GM23248 (cell line): ENCODE measurements around the gene PEMT. TPM values are rescaled to one million over a fixed set of nuclear protein-coding genes. Genes with fewer than 3 reads are reported as not detected.

Source experiments
- DNase-seq: peaks from one replicate; pipeline ENCODE4 v3.0.0-alpha.2; 2015
- H2AFZ ChIP-seq: fragments of 200-600 bp; sonication (generic); 2 replicates; pipeline ENCODE4 v1.6.1; 2016; ENCODE audit warnings: antibody characterized with exemption
- H3F3A ChIP-seq: fragments of 200-600 bp; sonication (generic); 2 replicates; pipeline ENCODE4 v1.6.1; 2016; ENCODE audit warnings: mild to moderate bottlenecking, antibody characterized with exemption, mixed run types; ENCODE audit not compliant: insufficient read depth
- H3K27ac ChIP-seq: fragments of 200-600 bp; sonication (generic); 2 replicates; pipeline ENCODE4 v1.5.1; 2016; ENCODE audit warnings: mild to moderate bottlenecking
- H3K27me3 ChIP-seq: fragments of 200-600 bp; sonication (generic); replicated peaks from 2 replicates; pipeline ENCODE4 v1.6.1; 2016; ENCODE audit warnings: mild to moderate bottlenecking; ENCODE audit not compliant: insufficient read depth
- H3K36me3 ChIP-seq: fragments of 200-600 bp; sonication (generic); 2 replicates; pipeline ENCODE4 v1.6.1; 2016; ENCODE audit warnings: low read depth, mild to moderate bottlenecking
- H3K4me1 ChIP-seq: fragments of 200-600 bp; sonication (generic); 2 replicates; pipeline ENCODE4 v1.6.1; 2016; ENCODE audit warnings: mild to moderate bottlenecking; ENCODE audit not compliant: insufficient read depth
- H3K4me2 ChIP-seq: fragments of 200-600 bp; sonication (generic); one replicate; pipeline ENCODE4 v1.6.1; 2016; ENCODE audit warnings: mild to moderate bottlenecking; ENCODE audit not compliant: unreplicated experiment
- H3K4me3 ChIP-seq: fragments of 200-600 bp; sonication (generic); 2 replicates; pipeline ENCODE4 v1.5.1; 2016; ENCODE audit warnings: mild to moderate bottlenecking
- H3K79me2 ChIP-seq: fragments of 200-600 bp; sonication (generic); 2 replicates; pipeline ENCODE4 v1.6.1; 2016; ENCODE audit warnings: mild to moderate bottlenecking; ENCODE audit not compliant: insufficient read depth
- H3K9ac ChIP-seq: fragments of 200-600 bp; sonication (generic); 2 replicates; pipeline ENCODE4 v1.6.1; 2016; ENCODE audit warnings: mild to moderate bottlenecking
- H3K9me2 ChIP-seq: fragments of 200-600 bp; sonication (generic); 2 replicates; pipeline ENCODE4 v1.6.1; 2016; ENCODE audit warnings: mixed run types, mild to moderate bottlenecking, moderate library complexity; ENCODE audit not compliant: insufficient read depth
- H3K9me3 ChIP-seq: fragments of 200-600 bp; sonication (generic); one replicate; pipeline ENCODE4 v1.6.1; 2017; ENCODE audit warnings: low read depth
- H4K20me1 ChIP-seq: fragments of 200-600 bp; sonication (generic); 2 replicates; pipeline ENCODE4 v1.6.0; 2016; ENCODE audit not compliant: insufficient read depth
- EZH2 ChIP-seq: fragments of 200-600 bp; sonication (generic); IDR thresholded peaks from 2 replicates; pipeline ENCODE4 v1.6.1; 2018; ENCODE audit warnings: antibody characterized with exemption, mild to moderate bottlenecking; ENCODE audit not compliant: insufficient read depth, poor library complexity, severe bottlenecking
- EZH2phosphoT487 ChIP-seq: fragments of 200-600 bp; sonication (generic); IDR thresholded peaks from 2 replicates; pipeline ENCODE4 v1.6.1; 2018; ENCODE audit warnings: antibody characterized with exemption, moderate library complexity, mild to moderate bottlenecking, low read depth; ENCODE audit not compliant: insufficient read depth
- WGBS, 2 experiments: methylation state at CpG; one replicate each; pipeline ENCODE4 v1.1.6; 2015 to 2017; ENCODE audit warnings: low lambda C conversion rate in 2 of 2, low coverage in 1 of 2; ENCODE audit errors: missing lambda C conversion rate in 2 of 2; 5-methylcytosine and 5-hydroxymethylcytosine counted together
- in situ Hi-C: fragments of 300-500 bp; cut with MboI; formaldehyde crosslinking; loops from 2 replicates; pipeline ENCODE4 v1.15.0; 2020
- polyA plus RNA-seq: library from polyadenylated mRNA; unstranded; fragments of >200 nt; fragmentation: Nextera tagmentation; extraction: Ambion mirVana; gene quantifications from 2 replicates; pipeline ENCODE4 v1.2.1, GENCODE V29; 2016
- total RNA-seq: library from RNA; depleted of rRNA; stranded (reverse); fragments of >200 nt; shearing (Covaris generic); gene quantifications from 2 replicates; pipeline ENCODE4 v1.2.3, GENCODE V29; 2014

Gene PEMT
- total and polyA plus RNA-seq, 2 experiments from 2014 or later, result 62.0 to 68.7 TPM

DNA sequence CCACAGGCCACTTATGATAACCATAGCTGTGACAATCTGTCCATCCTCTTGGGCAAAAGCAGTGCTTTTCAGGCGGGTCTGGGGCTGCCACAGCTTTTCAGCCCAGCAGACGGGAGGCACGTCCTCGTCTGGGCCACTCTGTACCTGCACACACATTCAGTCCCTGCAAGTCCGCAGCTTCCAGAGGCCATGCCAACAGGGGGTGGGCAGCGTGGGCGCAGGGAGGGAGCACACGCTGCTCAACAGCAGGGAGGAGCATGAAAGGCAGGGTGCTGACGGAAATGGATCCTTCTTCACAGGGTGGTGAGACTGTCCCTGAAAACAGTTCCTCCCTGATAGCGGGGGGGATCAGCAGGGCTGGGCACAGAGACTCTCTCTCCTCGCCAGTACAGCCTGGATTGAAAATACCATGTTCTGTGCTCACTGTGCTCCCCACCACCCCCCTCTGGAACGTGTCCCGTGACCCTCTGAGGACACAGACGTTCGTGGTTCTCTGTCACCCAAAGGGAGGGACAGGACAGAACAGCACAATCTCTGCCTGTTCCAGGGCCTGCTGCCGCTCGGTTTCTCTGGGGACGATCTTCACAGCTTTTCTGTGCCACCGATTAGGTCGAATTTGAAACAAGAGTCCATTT lies 41.7 kb downstream of the PEMT start:
- Histone ChIP-seq H2AFZ (no peak overlapping the region), H3K27me3 (no peaks in the 10 kb centered on the region), H3K36me3 (no peaks in the 10 kb centered on the region), H3K9me2 (no peaks in the 10 kb centered on the region), H3K79me2 (no peaks in the 10 kb centered on the region), H3K9ac (no peak overlapping the region), H4K20me1 (no peaks in the 10 kb centered on the region), H3K4me2 (no peak overlapping the region), H3K4me1 (peaks cover 8% of the 10 kb centered on the region), H3K27ac (no peak overlapping the region), H3K4me3 (no peak overlapping the region), H3K9me3 (no peaks in the 10 kb centered on the region), H3F3A (no peaks in the 10 kb centered on the region)
- in situ Hi-C loops, result no loop called here
- WGBS, 2 experiments, result 88 to 91% methylated on average over 20 of the region's 20 CpGs
- DNase-seq, result no peak
- TF ChIP-seq EZH2phosphoT487, result no peak
- TF ChIP-seq EZH2, result no peak

DNA sequence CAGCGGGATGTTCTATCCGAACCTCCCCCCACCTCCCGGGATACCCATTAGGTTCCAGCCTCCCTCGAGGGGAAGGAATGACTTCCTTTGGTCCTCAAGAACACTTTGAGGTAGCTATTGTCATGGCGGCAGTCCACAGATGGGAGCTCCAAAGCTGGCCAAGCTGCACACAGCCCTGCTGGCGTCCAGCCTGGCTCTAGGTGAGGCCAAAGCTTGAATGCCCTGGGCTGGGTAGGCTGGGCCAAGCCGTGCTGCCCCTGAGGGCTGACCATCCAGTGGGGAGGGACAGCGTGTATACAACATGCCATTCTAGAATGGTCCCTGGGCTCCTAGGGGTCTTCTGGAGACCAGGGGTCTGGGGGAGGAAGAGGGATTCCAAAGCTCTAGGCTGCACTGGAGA lies 43.5 kb downstream of the PEMT start:
- H3K4me1 ChIP-seq, result peaks cover 8% of the 10 kb centered on the region
- H2AFZ ChIP-seq, result no peak overlapping the region
- no peaks in the 10 kb centered on the region for H3F3A ChIP-seq
- no peak overlapping the region for H3K9ac ChIP-seq
- no peak for TF ChIP-seq EZH2
- TF ChIP-seq EZH2phosphoT487, result no peak
- in situ Hi-C loops, result no loop called here
- DNase-seq, result no peak
- H3K27ac ChIP-seq, result no peak overlapping the region
- no peaks in the 10 kb centered on the region for H3K36me3 ChIP-seq
- no peaks in the 10 kb centered on the region for H3K79me2 ChIP-seq
- no peaks in the 10 kb centered on the region for H4K20me1 ChIP-seq
- no peaks in the 10 kb centered on the region for H3K27me3 ChIP-seq
- H3K4me2 ChIP-seq, result no peak overlapping the region
- no peaks in the 10 kb centered on the region for H3K9me3 ChIP-seq
- H3K4me3 ChIP-seq, result no peak overlapping the region
- 90 to 91% methylated on average over 8 of the region's 8 CpGs for WGBS, 2 experiments
- H3K9me2 ChIP-seq, result no peaks in the 10 kb centered on the region

DNA sequence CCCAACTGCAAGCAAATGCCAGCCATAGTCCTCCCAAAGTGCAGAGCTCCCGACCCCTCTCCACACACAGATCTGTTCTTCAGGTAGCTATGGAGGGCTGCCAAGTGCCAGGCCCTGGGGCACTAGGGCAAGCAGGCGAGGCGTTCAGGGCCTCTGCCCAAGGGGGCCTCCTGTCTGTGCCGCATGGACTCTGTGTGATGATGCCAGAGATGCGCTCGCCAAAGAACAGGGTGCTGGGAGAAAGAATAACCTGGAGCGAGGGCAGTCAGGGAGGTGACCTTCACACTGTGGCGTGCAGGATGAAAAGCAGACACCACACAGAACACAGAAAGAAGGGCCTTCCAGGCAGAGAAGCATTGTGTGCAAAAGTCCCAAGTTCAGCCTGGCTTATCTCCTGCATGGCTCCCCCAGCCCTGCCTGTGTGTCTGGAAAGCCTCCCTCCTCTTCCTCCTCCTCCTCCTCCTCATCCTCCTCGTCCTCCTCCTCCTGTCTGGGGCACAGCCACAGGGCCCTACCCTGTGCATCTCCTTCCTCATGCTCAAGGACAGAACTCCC lies 44.2 kb downstream of the PEMT start:
- Histone ChIP-seq H3K9me2 (no peaks in the 10 kb centered on the region), H2AFZ (no peak overlapping the region), H3K9ac (no peak overlapping the region), H3K4me2 (no peak overlapping the region), H3F3A (no peaks in the 10 kb centered on the region), H3K79me2 (no peaks in the 10 kb centered on the region), H3K36me3 (no peaks in the 10 kb centered on the region), H3K27ac (no peak overlapping the region), H3K4me3 (no peak overlapping the region), H3K4me1 (peaks cover 8% of the 10 kb centered on the region), H3K27me3 (no peaks in the 10 kb centered on the region), H3K9me3 (no peaks in the 10 kb centered on the region), H4K20me1 (no peaks in the 10 kb centered on the region)
- DNase-seq, result no peak
- in situ Hi-C loops, result no loop called here
- WGBS, 2 experiments, result 91 to 93% methylated on average over 9 of the region's 9 CpGs
- no peak for TF ChIP-seq EZH2phosphoT487
- no peak for TF ChIP-seq EZH2

DNA sequence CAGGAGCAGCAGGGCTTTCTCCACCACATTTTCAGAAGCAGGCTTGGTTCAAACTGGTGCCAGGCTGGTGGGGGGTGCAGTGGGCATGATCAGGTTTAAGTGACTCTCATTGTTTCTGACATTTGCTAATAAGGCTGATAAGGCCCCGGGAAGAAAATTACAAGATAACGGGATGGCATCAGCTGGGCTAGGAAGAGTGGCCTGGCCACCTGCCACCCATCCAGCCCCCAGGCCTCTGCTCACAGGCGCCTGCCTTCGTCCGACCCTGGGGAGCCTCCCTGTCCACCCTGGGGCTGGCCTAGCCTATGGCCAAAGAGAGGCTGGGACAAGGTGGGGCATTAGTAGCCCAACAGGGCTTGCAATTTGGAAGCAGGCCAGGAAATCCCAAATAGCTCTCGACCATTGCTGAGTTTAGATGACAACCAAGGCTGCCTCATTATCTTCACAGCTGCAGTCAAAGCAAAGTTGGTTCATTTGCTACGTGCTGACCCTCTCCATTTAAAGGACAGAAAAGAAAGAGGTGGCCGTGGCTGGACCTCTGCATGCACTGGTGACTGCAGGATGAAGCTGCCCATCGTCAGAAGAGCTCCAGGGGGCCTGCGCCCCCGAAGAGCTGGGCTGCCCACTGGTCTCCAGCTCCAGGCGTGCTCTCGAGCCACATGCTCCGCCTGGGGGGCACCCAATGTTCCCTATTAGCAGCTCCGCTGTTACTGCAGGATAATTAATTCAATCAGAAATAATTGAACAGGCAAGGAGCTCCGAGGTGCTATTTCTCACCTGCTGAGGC lies 44.9 kb downstream of the PEMT start:
- 91 to 95% methylated on average over 16 of the region's 16 CpGs for WGBS, 2 experiments
- Histone ChIP-seq H3K4me1 (peaks cover 8% of the 10 kb centered on the region), H4K20me1 (no peaks in the 10 kb centered on the region), H3K36me3 (no peaks in the 10 kb centered on the region), H3K9me3 (no peaks in the 10 kb centered on the region), H3F3A (no peaks in the 10 kb centered on the region), H3K27ac (no peak overlapping the region), H3K27me3 (no peaks in the 10 kb centered on the region), H3K4me2 (no peak overlapping the region), H3K4me3 (no peak overlapping the region), H3K9ac (no peak overlapping the region), H3K79me2 (no peaks in the 10 kb centered on the region), H2AFZ (no peak overlapping the region), H3K9me2 (no peaks in the 10 kb centered on the region)
- in situ Hi-C loops, result no loop called here
- TF ChIP-seq EZH2, result no peak
- DNase-seq, result no peak
